Spinal cord (tissue), 10 donors: ENCODE results near the gene ADAMTS15. TPM values are rescaled to one million over a fixed set of nuclear protein-coding genes. Genes with fewer than 3 reads are reported as not detected.
A peak's percentile ranks its signal among the peaks of the same experiment; 100 is the strongest.

Experiments
- DNase-seq, 6 donors: peaks; one replicate each; pipeline versions ENCODE4 v3.0.0 to v3.0.0-alpha.2; 2013 to 2015; ENCODE audit warnings: low spot score in 6 of 6, low read depth in 4 of 6
- H3K27ac ChIP-seq: one replicate; pipeline ENCODE4 v1.5.1; 2013; ENCODE audit warnings: low read depth, low read length, control low read depth
- H3K27me3 ChIP-seq: one replicate; pipeline ENCODE4 v1.6.1; 2013; ENCODE audit warnings: low read length; ENCODE audit not compliant: control insufficient read depth, insufficient read depth
- H3K36me3 ChIP-seq: one replicate; pipeline ENCODE4 v1.6.1; 2013; ENCODE audit warnings: low read length; ENCODE audit not compliant: control insufficient read depth, insufficient read depth
- H3K4me1 ChIP-seq: one replicate; pipeline ENCODE4 v1.6.1; 2013; ENCODE audit warnings: low read length; ENCODE audit not compliant: control insufficient read depth, insufficient read depth
- H3K4me3 ChIP-seq: one replicate; pipeline ENCODE4 v1.5.1; 2013; ENCODE audit warnings: low read depth, low read length, control low read depth
- H3K9me3 ChIP-seq: one replicate; pipeline ENCODE4 v1.6.1; 2013; ENCODE audit warnings: low read length; ENCODE audit not compliant: control insufficient read depth, insufficient read depth
- WGBS: methylation state at CpG from one replicate; pipeline ENCODE4 v1.1.5; 2013; ENCODE audit warnings: missing lambda C conversion rate; ENCODE audit not compliant: insufficient coverage; 5-methylcytosine and 5-hydroxymethylcytosine counted together
- polyA plus RNA-seq, 2 donors: library from polyadenylated mRNA; unstranded; fragments of 120-200 nt; gene quantifications; one replicate each; pipeline ENCODE4 v1.2.1, GENCODE V29; 2013; ENCODE audit not compliant: insufficient read length in 2 of 2
- total RNA-seq, 2 donors: library from RNA; depleted of rRNA in 1 of 2; stranded (reverse); fragments of 120-200 nt in 1 of 2; fragments of >200 nt in 1 of 2; gene quantifications; one replicate each; pipeline versions ENCODE4 v1.2.3 to v1.2.4, GENCODE V29; 2013 to 2014
- donor health status: healthy.

Gene ADAMTS15
- total and polyA plus RNA-seq, 4 donors: 9.7 to 30.4 (median 13.7) TPM

DNA sequence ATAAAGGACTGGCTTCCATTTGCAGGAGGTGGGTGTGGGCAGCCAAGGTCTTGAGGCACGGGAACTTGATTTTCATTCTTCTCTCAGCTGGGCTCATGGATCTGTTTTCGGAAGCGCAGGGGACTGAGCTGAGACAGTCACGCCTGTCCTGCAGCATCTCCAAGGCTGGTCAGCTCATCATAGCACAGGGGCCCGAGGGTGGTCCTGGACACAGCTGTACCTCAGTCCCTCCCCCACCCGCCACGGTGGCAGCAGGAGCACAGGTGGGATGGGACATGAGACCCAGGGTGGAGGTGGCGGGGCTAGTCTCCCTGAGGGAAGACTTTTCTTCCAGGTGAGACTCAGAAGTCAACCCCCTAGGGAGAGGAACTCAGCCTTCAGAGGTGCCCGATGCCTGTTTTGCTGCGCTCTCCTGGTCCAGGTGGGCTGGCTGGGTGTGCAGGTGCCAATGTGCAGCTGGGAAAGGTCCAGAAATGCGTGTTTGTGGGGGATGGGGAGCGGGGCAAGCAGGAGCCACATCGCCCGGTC lies 23.8 kb upstream of the ADAMTS15 start:
- no peak overlapping the region for H3K4me3 ChIP-seq
- H3K9me3 ChIP-seq: no peaks in the 10 kb centered on the region
- DNase-seq: no peak
- peaks cover 32% of the 10 kb centered on the region for H3K4me1 ChIP-seq
- 92% methylated on average over 11 of the region's 14 CpGs for whole genome bisulfite sequencing
- H3K36me3 ChIP-seq: no peaks in the 10 kb centered on the region
- H3K27me3 ChIP-seq: peaks cover 30% of the 10 kb centered on the region
- no peak overlapping the region for H3K27ac ChIP-seq

GRCh38 chr11:130425156-130425555 lies 23.3 kb upstream of the ADAMTS15 start:
- no peaks in the 10 kb centered on the region for H3K9me3 ChIP-seq
- DNase-seq: no peak
- no peak overlapping the region for H3K27ac ChIP-seq
- no peak overlapping the region for H3K4me3 ChIP-seq
- H3K27me3 ChIP-seq: peaks cover 35% of the 10 kb centered on the region
- 93% methylated on average over 8 of the region's 8 CpGs for WGBS
- peaks cover 32% of the 10 kb centered on the region for H3K4me1 ChIP-seq
- no peaks in the 10 kb centered on the region for H3K36me3 ChIP-seq

DNA sequence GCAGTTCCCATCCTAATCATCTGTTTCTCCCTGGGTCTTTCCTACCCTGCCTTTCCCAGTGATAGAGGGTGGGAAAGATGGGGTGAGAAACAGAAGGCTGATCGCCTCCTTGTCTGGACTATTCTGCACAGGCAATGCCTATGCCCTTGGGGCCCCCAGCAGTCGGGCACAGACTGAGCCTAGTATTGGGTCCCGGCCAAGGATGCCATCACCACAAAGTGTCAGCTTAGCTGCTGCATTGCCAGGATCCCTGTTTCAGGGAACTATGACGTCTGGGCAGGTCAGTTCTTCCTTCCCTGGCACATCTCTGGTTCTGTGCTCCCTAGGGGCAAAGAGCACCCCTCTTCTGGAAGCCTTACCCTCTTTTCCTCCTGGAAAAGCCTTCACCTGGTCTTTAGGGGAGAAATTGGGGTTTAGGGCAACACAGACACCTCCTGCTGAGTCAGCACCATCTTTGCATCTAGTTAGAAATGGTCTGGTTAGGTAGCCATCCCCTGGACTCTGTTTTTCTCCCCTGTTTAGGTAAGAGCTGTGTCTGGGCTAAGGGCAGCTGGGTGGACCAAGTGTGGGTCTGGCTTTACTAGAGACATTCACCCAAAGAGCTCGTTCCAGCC lies 22.1 kb upstream of the ADAMTS15 start:
- peak in 2 of 6 donors; percentile 23 to 40 for DNase-seq
- Histone ChIP-seq H3K27ac (no peak overlapping the region), H3K9me3 (no peaks in the 10 kb centered on the region), H3K4me1 (peaks cover 33% of the 10 kb centered on the region), H3K27me3 (peaks cover 39% of the 10 kb centered on the region), H3K36me3 (no peaks in the 10 kb centered on the region), H3K4me3 (no peak overlapping the region)
- 55% methylated on average over 5 of the region's 5 CpGs for WGBS

DNA sequence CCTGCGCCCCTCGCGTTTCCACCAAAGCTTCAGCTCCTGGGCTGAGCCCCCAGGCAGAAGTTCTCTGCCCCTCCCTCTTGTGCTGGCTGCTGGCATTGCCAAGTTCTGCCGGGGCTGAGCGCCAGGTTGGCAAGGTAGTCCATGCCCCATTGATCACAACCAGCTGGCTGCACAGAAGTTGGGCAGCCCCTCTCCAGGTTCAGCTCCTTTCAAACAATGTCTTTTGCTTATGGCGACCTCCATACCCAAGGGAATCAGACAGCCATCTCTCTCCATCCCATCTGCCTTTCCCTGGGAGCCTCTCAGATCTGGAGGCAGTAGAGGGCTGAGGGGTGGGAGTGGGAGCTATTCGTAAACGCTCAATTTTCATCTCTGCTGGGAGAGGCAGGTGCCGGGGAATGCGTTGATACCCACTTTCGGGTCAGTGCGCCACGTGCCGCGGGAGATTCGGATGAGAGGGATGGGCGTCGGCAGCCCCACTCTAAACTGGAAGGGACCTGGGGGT lies 21.6 kb upstream of the ADAMTS15 start:
- H3K9me3 ChIP-seq: no peaks in the 10 kb centered on the region
- WGBS: 38% methylated on average over 17 of the region's 18 CpGs
- peaks cover 39% of the 10 kb centered on the region for H3K27me3 ChIP-seq
- H3K4me1 ChIP-seq: peaks cover 35% of the 10 kb centered on the region
- no peak overlapping the region for H3K27ac ChIP-seq
- no peaks in the 10 kb centered on the region for H3K36me3 ChIP-seq
- DNase-seq: peak in 2 of 6 donors; percentile 63 to 83
- peak overlapping the region; percentile 12 for H3K4me3 ChIP-seq

- H3K27ac ChIP-seq: no peak overlapping the region
- WGBS: under 1% methylated on average over 84 of the region's 84 CpGs
- H3K4me3 ChIP-seq: peak overlapping the region; percentile 12
- peaks cover 39% of the 10 kb centered on the region for H3K27me3 ChIP-seq
- DNase-seq: peak in 2 of 6 donors; percentile 55 to 64
- peaks cover 35% of the 10 kb centered on the region for H3K4me1 ChIP-seq
- no peaks in the 10 kb centered on the region for H3K9me3 ChIP-seq
- no peaks in the 10 kb centered on the region for H3K36me3 ChIP-seq
Observed at GRCh38 chr11:130427581-130428315, 20.7 kb upstream of the ADAMTS15 start.

DNA sequence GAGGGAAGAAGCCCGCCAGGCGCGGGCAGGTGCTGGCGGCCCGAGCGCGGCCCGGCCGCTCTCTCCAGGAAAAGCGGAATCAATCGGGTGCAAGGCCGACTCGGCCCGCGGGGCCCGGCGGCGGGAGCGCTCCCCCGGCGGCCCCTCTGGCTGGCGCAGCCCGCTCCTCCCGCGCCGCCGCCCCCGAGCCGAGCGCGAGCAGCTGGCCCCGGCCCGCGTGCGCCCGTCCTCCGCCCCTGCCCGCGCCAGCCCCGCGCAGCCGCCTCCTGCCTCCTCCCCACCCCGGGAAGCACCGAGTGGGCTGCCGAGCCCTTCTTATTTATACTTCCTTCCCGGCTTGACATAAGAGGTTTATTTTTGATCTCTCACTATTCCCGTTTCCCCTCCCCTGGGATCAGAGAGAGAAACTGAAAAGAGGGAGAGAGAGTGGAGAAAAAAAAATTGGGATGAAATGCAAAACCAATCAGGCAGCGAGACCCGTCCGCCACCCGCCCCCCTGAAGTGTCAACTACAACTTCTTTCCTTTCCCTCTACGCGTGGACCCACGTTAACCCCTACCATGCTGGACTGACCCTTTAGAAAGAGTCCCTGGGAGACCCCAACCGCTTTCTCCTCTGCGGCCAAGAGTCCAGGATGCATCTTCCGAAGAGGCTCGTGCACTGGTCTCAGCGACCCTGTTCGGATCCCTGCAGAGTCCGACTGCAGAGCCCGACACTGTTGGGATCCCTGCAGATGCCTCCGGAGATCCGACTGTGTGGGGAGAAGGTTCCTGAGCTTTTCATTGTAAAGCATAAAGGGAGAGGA lies 19.9 kb upstream of the ADAMTS15 start, which contains the start of gene ADAMTS8:
ADAMTS8 (minus strand) TSS at position 294 of the 804 bp plus-strand sequence. CDS start 323 bp downstream, outside the sequence.
- Histone ChIP-seq H3K27me3 (peaks cover 39% of the 10 kb centered on the region), H3K27ac (no peak within 1 kb of the TSS)

GRCh38 chr11:130429120-130429681 lies 19.2 kb upstream of the ADAMTS15 start:
- DNase-seq: no peak
- H3K4me1 ChIP-seq: peaks cover 27% of the 10 kb centered on the region
- no CpG with 5 or more reads among the region's 2 CpGs for WGBS
- H3K9me3 ChIP-seq: no peaks in the 10 kb centered on the region
- H3K27me3 ChIP-seq: peaks cover 39% of the 10 kb centered on the region
- no peaks in the 10 kb centered on the region for H3K36me3 ChIP-seq
- H3K27ac ChIP-seq: no peak overlapping the region
- H3K4me3 ChIP-seq: no peak overlapping the region

More for the DNA sequence above, 19.9 kb upstream of the ADAMTS15 start, which contains the start of gene ADAMTS8:
- H3K9me3 ChIP-seq: no peaks in the 10 kb centered on the region
- DNase-seq: peak in 2 of 6 donors; percentile 52 to 58
- WGBS: under 1% methylated on average over 51 of the region's 64 CpGs
- H3K36me3 ChIP-seq: no peaks in the 10 kb centered on the region
- peak within 1 kb of the TSS; percentile 31 for H3K4me3 ChIP-seq
- peaks cover 34% of the 10 kb centered on the region for H3K4me1 ChIP-seq

DNA sequence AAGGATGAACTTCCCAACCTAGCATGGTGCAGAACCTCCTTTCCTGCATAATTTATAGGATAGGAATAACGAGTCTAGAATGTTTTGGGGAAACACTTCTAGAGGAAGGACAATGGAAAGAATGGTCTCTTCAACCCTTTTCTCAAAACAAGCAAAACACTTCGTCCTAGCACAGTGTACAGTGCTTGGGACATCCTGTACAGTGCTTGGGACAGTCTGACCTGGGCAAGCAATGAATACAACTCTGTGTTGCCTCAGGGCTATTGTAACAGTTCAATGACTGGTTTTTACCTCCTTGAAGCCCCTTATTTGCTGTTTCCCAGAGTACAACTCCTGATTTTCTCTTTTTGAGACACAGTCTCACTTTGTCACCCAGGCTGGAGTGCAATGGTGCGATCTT lies 18.5 kb upstream of the ADAMTS15 start:
- H3K4me1 ChIP-seq: peaks cover 27% of the 10 kb centered on the region
- H3K36me3 ChIP-seq: no peaks in the 10 kb centered on the region
- H3K4me3 ChIP-seq: no peak overlapping the region
- WGBS: 64% methylated on average over 2 of the region's 3 CpGs
- no peak overlapping the region for H3K27ac ChIP-seq
- no peaks in the 10 kb centered on the region for H3K9me3 ChIP-seq
- no peak for DNase-seq
- H3K27me3 ChIP-seq: peaks cover 39% of the 10 kb centered on the region

DNA sequence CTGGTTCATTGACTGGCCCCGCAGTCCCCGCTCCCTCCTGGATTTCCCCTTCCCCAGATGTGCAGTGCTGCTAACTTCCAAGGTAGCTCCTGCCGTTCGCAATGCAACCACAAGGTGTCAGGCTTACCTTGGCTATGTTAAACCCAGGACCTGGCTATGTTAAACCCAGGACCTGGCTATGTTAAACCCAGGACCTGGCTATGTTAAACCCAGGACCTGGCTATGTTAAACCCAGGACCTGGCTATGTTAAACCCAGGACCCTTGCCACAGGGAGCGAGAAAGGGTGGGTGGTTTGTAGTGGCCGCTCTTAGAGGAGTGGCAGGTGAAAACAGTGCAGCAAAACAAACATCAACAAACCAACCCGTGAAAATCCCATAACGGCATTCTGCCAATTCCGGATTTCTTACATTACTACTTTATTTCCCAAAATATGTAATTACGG lies 17.1 kb upstream of the ADAMTS15 start:
- Histone ChIP-seq H3K4me3 (no peak overlapping the region), H3K27me3 (peaks cover 34% of the 10 kb centered on the region), H3K27ac (no peak overlapping the region), H3K4me1 (peaks cover 22% of the 10 kb centered on the region), H3K9me3 (no peaks in the 10 kb centered on the region), H3K36me3 (no peaks in the 10 kb centered on the region)
- 0% methylated on average over 2 of the region's 10 CpGs for WGBS
- DNase-seq: peak in 3 of 6 donors; percentile 53 to 93 (median 88)
